ENCODE results near the gene CARM1.

CARM1 gene

GRCh38 chr19:10907925-10908324 lies 36.6 kb downstream of the CARM1 start:
- no peak for DNase-seq (ENCODE audit: low spot score)

GRCh38 chr19:10908380-10908960 lies 37.1 kb downstream of the CARM1 start:
- DNase-seq (ENCODE audit: low spot score) = no peak

GRCh38 chr19:10911579-10912363 lies 40.4 kb downstream of the CARM1 start:
- no peak for DNase-seq (ENCODE audit: low spot score)

- no peak for DNase-seq (ENCODE audit: low spot score)
These were observed 41.3 kb downstream of the CARM1 start for GRCh38 chr19:10912619-10913018.

GRCh38 chr19:10913716-10914340 lies 42.5 kb downstream of the CARM1 start:
- DNase-seq (ENCODE audit: low spot score) = no peak

GRCh38 chr19:10915130-10916091 lies 44.1 kb downstream of the CARM1 start:
- DNase-seq (ENCODE audit: low spot score) = no peak

- DNase-seq (ENCODE audit: low spot score) = no peak
These were observed 45.2 kb downstream of the CARM1 start for GRCh38 chr19:10916602-10917001.

GRCh38 chr19:10918359-10918758 lies 47.0 kb downstream of the CARM1 start:
- no peak for DNase-seq (ENCODE audit: low spot score)

GRCh38 chr19:10919352-10920287 lies 48.3 kb downstream of the CARM1 start:
- DNase-seq (ENCODE audit: low spot score) = no peak

GRCh38 chr19:10920288-10920655 lies 48.9 kb downstream of the CARM1 start:
- no peak for DNase-seq (ENCODE audit: low spot score)

- no peak for DNase-seq (ENCODE audit: low spot score)
These were observed 49.4 kb downstream of the CARM1 start for GRCh38 chr19:10920781-10921180.

- no peak for DNase-seq (ENCODE audit: low spot score)
These were observed 50.0 kb downstream of the CARM1 start for GRCh38 chr19:10921199-10921909.

GRCh38 chr19:10921910-10922637 lies 50.7 kb downstream of the CARM1 start:
- DNase-seq (ENCODE audit: low spot score) = no peak

- no peak for DNase-seq (ENCODE audit: low spot score)
These were observed 51.3 kb downstream of the CARM1 start for GRCh38 chr19:10922638-10923014.

- DNase-seq (ENCODE audit: low spot score) = no peak
These were observed 52.1 kb downstream of the CARM1 start for GRCh38 chr19:10923260-10924112.

- no peak for DNase-seq (ENCODE audit: low spot score)
These were observed 53.2 kb downstream of the CARM1 start for GRCh38 chr19:10924597-10924996.

- DNase-seq (ENCODE audit: low spot score) = no peak
These were observed 56.6 kb downstream of the CARM1 start for GRCh38 chr19:10927730-10928562.
